NCI-H128 (cell line): ENCODE data around the gene C2CD4C.
"Not testable (repeated sequence)": the region's sequence is repeated elsewhere in the genome, so short reads cannot be mapped to it uniquely, and the experiment has no call there.

Experiments
- DNase-seq: peaks from one replicate; lab custom pipeline; 2025; ENCODE audit not compliant: unreplicated experiment; lab: John Stamatoyannopoulos, UW

The C2CD4C gene

GRCh38 chr19:418761-419671, 10.1 kb upstream of the C2CD4C start:
- no peak for DNase-seq

GRCh38 chr19:416416-416815, 7.5 kb upstream of the C2CD4C start:
- no peak for DNase-seq

GRCh38 chr19:415292-415691, 6.3 kb upstream of the C2CD4C start:
- DNase-seq, result no peak

- DNase-seq, result no peak
Measured at GRCh38 chr19:413756-414420, 4.9 kb upstream of the C2CD4C start.

GRCh38 chr19:412356-413355, 3.7 kb upstream of the C2CD4C start:
- no peak for DNase-seq

- DNase-seq, result no peak
Measured at GRCh38 chr19:411723-412355, 2.9 kb upstream of the C2CD4C start.

GRCh38 chr19:411121-411722, 2.3 kb upstream of the C2CD4C start:
- not testable (repeated sequence) for DNase-seq

GRCh38 chr19:410243-410781, 1.4 kb upstream of the C2CD4C start:
- DNase-seq, result no peak

GRCh38 chr19:409516-410242, 732 bp upstream of the C2CD4C start:
- DNase-seq, result no peak

GRCh38 chr19:408441-408901, 476 bp downstream of the C2CD4C start:
- no peak for DNase-seq

GRCh38 chr19:407511-408440, 1.2 kb downstream of the C2CD4C start:
- DNase-seq, result no peak

- no peak for DNase-seq
Measured at GRCh38 chr19:406971-407510, 1.9 kb downstream of the C2CD4C start.

GRCh38 chr19:406135-406781, 2.7 kb downstream of the C2CD4C start:
- DNase-seq, result no peak

- no peak for DNase-seq
Measured at GRCh38 chr19:405121-405965, 3.6 kb downstream of the C2CD4C start.

GRCh38 chr19:403221-404027, 5.5 kb downstream of the C2CD4C start:
- DNase-seq, result no peak

GRCh38 chr19:402786-403185, 6.2 kb downstream of the C2CD4C start:
- no peak for DNase-seq
